K562 (cell line): ENCODE results near the gene CCNT1. TPM values are rescaled to one million over a fixed set of nuclear protein-coding genes. Genes with fewer than 3 reads are reported as not detected.

ENCODE experiments used
- EHMT2 ChIP-seq: fragments of 450-650 bp; IDR thresholded peaks from 2 replicates; pipeline ENCODE4 v1.6.1; 2018; ENCODE audit warnings: antibody characterized with exemption
- ESRRB ChIP-seq: fragments of 250-450 bp; sonication (Bioruptor Pico); IDR thresholded peaks from 2 replicates; pipeline ENCODE4 v1.5.0; 2020; ENCODE audit warnings: mild to moderate bottlenecking, moderate library complexity, borderline replicate concordance
- HOXB6 ChIP-seq: fragments of 250-450 bp; sonication (Bioruptor Pico); IDR thresholded peaks from 2 replicates; pipeline ENCODE4 v1.5.1; 2022; ENCODE audit warnings: mild to moderate bottlenecking, borderline replicate concordance
- KDM1A ChIP-seq, 2 experiments: fragments of 450-650 bp; IDR thresholded peaks; 2 replicates each; pipeline ENCODE4 v1.6.1; 2016; ENCODE audit warnings: mild to moderate bottlenecking in 2 of 2
- LEF1 ChIP-seq: fragments of 450-650 bp; IDR thresholded peaks from 2 replicates; pipeline ENCODE4 v1.6.1; 2016; ENCODE audit warnings: mild to moderate bottlenecking
- MCM7 ChIP-seq, 2 experiments: fragments of 450-650 bp; IDR thresholded peaks; 2 replicates each; pipeline ENCODE4 v1.6.1; 2016 to 2018
- MYNN ChIP-seq, 2 experiments: sonication (generic); formaldehyde crosslinking in 1 of 2; IDR thresholded peaks; 2 replicates each; pipeline versions ENCODE4 v1.5.0 to v1.6.1; 2016 to 2020; ENCODE audit warnings: antibody characterized with exemption in 1 of 2, missing genetic modification reagents in 1 of 2
- NBN ChIP-seq: fragments of 450-650 bp; IDR thresholded peaks from 2 replicates; pipeline ENCODE4 v1.6.1; 2016; ENCODE audit warnings: low read depth, mild to moderate bottlenecking
- PHF21A ChIP-seq: fragments of 450-650 bp; IDR thresholded peaks from 2 replicates; pipeline ENCODE4 v1.6.1; 2017; ENCODE audit warnings: low read depth, borderline replicate concordance
- POLR2G ChIP-seq: fragments of 200-400 bp; formaldehyde crosslinking; IDR thresholded peaks from 2 replicates; pipeline ENCODE4 v1.6.1; 2017; ENCODE audit warnings: low read depth, mild to moderate bottlenecking, antibody characterized with exemption, low read length, moderate library complexity
- PTBP1 ChIP-seq: fragments of 200-400 bp; formaldehyde crosslinking; IDR thresholded peaks from 2 replicates; pipeline ENCODE4 v1.6.1; 2017; ENCODE audit warnings: low read depth, low read length
- SMAD4 ChIP-seq: fragments of 250-450 bp; sonication (Bioruptor Pico); conservative IDR thresholded peaks from 2 replicates; pipeline ENCODE4 v1.8.0; 2021; ENCODE audit warnings: inconsistent platforms, mild to moderate bottlenecking, moderate library complexity
- SMARCC2 ChIP-seq: fragments of 450-650 bp; IDR thresholded peaks from 2 replicates; pipeline ENCODE4 v1.6.1; 2017; ENCODE audit warnings: antibody characterized with exemption, moderate library complexity, mild to moderate bottlenecking, low read depth
- ZNF140 ChIP-seq: fragments of 250-450 bp; sonication (Bioruptor Pico); IDR thresholded peaks from 2 replicates; pipeline ENCODE4 v1.8.0; 2021; ENCODE audit warnings: moderate library complexity, mild to moderate bottlenecking, inconsistent platforms
- ZNF695 ChIP-seq: fragments of 450-650 bp; formaldehyde crosslinking; IDR thresholded peaks from 2 replicates; pipeline ENCODE4 v1.4.0; 2020; ENCODE audit warnings: mild to moderate bottlenecking, moderate library complexity
- polyA plus RNA-seq, 8 experiments: library from polyadenylated mRNA; depleted of rRNA in 4 of 8; stranded (reverse) in 5 of 8; unstranded in 3 of 8; fragments of >200 nt; fragmentation: Nextera tagmentation in 2 of 8; fragmentation: Illumina TruSeq in 1 of 8; extraction: Ambion mirVana in 2 of 8; extraction: Trizol in 1 of 8; gene quantifications; 2 replicates each; pipeline versions ENCODE4 v1.2.1 to v1.2.3, GENCODE V29; 2011 to 2014; ENCODE audit warnings: inconsistent platforms in 1 of 8, missing spikeins in 1 of 8
- total RNA-seq, 7 experiments: library from RNA; depleted of rRNA in 6 of 7; stranded (reverse); fragments of >200 nt in 6 of 7; fragmentation: Illumina TruSeq in 2 of 7; extraction: Trizol in 2 of 7; gene quantifications; 2 replicates each; pipeline versions ENCODE4 v1.2.1 to v1.2.3, GENCODE V29; 2011 to 2021; ENCODE audit warnings: low replicate concordance in 1 of 7
- TF ChIP-seq, protein P1 (sequence below): sonication (generic); formaldehyde crosslinking; IDR thresholded peaks from 2 replicates; pipeline ENCODE4 v1.8.1; 2023; ENCODE audit warnings: mild to moderate bottlenecking, missing genetic modification reagents
- TF ChIP-seq, protein P2 (sequence below): fragments of 450-650 bp; IDR thresholded peaks from 2 replicates; pipeline ENCODE4 v1.6.1; 2014; ENCODE audit warnings: low read depth, mild to moderate bottlenecking, moderate library complexity, borderline replicate concordance
- TF ChIP-seq, protein P3 (sequence below): sonication (generic); IDR thresholded peaks from 2 replicates; pipeline ENCODE4 v1.6.1; 2016
- TF ChIP-seq, protein P4 (sequence below): IDR thresholded peaks from 2 replicates; pipeline ENCODE4 v1.6.1; 2014; ENCODE audit warnings: antibody characterized with exemption
- TF ChIP-seq, protein P5 (sequence below): IDR thresholded peaks from 3 replicates; pipeline ENCODE4 v1.6.1; 2011; ENCODE audit warnings: borderline replicate concordance, mild to moderate bottlenecking; ENCODE audit not compliant: insufficient read length, insufficient read depth

CCNT1 gene
- total and polyA plus RNA-seq, 9 of the 15 experiments (the other 6 are each of a cell fraction or from before 2014, with no cell fraction given), result 9.7 to 52.4 (median 33.4) TPM

DNA sequence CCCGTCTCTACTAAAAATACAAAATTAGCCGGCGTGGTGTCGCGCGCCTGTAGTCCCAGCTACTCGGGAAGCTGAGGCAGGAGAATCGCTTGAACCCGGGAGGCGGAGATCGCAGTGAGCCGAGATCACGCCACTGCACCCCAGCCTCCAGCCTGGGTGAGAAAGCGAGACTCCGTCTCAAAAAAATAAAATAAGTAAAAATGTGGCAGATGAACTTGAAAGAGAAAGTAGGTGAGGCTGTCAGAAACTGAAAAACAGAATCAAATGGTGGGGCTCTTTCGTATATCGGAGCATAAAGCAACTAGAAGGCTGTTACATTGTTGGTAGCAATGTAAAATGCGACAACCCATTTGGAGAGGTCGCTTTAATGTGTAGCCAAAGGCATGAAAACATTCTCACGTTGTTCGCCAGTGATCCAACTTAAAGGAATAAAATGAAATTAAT, 767 bp upstream of the CCNT1 start (continued):
- TF ChIP-seq SMARCC2, result peak; percentile 68
- TF ChIP-seq, protein P1, sequence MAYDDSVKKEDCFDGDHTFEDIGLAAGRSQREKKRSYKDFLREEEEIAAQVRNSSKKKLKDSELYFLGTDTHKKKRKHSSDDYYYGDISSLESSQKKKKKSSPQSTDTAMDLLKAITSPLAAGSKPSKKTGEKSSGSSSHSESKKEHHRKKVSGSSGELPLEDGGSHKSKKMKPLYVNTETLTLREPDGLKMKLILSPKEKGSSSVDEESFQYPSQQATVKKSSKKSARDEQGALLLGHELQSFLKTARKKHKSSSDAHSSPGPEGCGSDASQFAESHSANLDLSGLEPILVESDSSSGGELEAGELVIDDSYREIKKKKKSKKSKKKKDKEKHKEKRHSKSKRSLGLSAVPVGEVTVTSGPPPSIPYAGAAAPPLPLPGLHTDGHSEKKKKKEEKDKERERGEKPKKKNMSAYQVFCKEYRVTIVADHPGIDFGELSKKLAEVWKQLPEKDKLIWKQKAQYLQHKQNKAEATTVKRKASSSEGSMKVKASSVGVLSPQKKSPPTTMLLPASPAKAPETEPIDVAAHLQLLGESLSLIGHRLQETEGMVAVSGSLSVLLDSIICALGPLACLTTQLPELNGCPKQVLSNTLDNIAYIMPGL (CRISPR knock-in tag), result no peak
- TF ChIP-seq HOXB6 (CRISPR knock-in tag), result no peak
- TF ChIP-seq, protein P2, sequence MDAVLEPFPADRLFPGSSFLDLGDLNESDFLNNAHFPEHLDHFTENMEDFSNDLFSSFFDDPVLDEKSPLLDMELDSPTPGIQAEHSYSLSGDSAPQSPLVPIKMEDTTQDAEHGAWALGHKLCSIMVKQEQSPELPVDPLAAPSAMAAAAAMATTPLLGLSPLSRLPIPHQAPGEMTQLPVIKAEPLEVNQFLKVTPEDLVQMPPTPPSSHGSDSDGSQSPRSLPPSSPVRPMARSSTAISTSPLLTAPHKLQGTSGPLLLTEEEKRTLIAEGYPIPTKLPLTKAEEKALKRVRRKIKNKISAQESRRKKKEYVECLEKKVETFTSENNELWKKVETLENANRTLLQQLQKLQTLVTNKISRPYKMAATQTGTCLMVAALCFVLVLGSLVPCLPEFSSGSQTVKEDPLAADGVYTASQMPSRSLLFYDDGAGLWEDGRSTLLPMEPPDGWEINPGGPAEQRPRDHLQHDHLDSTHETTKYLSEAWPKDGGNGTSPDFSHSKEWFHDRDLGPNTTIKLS, result no peak
- TF ChIP-seq EHMT2, result peak; percentile 22; the same call in 1 of the 2 replicates
- TF ChIP-seq, protein P3, sequence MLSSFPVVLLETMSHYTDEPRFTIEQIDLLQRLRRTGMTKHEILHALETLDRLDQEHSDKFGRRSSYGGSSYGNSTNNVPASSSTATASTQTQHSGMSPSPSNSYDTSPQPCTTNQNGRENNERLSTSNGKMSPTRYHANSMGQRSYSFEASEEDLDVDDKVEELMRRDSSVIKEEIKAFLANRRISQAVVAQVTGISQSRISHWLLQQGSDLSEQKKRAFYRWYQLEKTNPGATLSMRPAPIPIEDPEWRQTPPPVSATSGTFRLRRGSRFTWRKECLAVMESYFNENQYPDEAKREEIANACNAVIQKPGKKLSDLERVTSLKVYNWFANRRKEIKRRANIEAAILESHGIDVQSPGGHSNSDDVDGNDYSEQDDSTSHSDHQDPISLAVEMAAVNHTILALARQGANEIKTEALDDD, result no peak
- TF ChIP-seq KDM1A (IDR thresholded peaks at IDR 0.05), result peak; percentile 15 to 79; a peak in 3 of 4 replicates
- no peak for TF ChIP-seq LEF1
- no peak for TF ChIP-seq PHF21A
- TF ChIP-seq NBN, result peak; percentile 21; the same call in 1 of the 2 replicates
- no peak for TF ChIP-seq PTBP1
- TF ChIP-seq, protein P4, sequence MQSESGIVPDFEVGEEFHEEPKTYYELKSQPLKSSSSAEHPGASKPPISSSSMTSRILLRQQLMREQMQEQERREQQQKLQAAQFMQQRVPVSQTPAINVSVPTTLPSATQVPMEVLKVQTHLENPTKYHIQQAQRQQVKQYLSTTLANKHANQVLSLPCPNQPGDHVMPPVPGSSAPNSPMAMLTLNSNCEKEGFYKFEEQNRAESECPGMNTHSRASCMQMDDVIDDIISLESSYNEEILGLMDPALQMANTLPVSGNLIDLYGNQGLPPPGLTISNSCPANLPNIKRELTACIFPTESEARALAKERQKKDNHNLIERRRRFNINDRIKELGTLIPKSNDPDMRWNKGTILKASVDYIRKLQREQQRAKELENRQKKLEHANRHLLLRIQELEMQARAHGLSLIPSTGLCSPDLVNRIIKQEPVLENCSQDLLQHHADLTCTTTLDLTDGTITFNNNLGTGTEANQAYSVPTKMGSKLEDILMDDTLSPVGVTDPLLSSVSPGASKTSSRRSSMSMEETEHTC, result no peak
- 0 out of 2 replicates have a peak, but pooled peaks have one; percentile 14 for TF ChIP-seq SMAD4 (CRISPR knock-in tag)
- TF ChIP-seq, protein P5, sequence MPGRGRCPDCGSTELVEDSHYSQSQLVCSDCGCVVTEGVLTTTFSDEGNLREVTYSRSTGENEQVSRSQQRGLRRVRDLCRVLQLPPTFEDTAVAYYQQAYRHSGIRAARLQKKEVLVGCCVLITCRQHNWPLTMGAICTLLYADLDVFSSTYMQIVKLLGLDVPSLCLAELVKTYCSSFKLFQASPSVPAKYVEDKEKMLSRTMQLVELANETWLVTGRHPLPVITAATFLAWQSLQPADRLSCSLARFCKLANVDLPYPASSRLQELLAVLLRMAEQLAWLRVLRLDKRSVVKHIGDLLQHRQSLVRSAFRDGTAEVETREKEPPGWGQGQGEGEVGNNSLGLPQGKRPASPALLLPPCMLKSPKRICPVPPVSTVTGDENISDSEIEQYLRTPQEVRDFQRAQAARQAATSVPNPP, result no peak
- no peak for TF ChIP-seq ZNF140 (CRISPR knock-in tag)
- TF ChIP-seq MYNN (IDR thresholded peaks at IDR 0.05), result no peak
- TF ChIP-seq MYNN (CRISPR knock-in tag; IDR thresholded peaks at IDR 0.05), result no peak
- TF ChIP-seq ESRRB (CRISPR knock-in tag), result no peak
- 0 out of 4 replicates have a peak, but pooled peaks of 1 of the 2 experiments have one; percentile 24 for TF ChIP-seq MCM7 (IDR thresholded peaks at IDR 0.05)
- TF ChIP-seq ZNF695 (CRISPR knock-in tag), result no peak
- TF ChIP-seq POLR2G, result no peak
